CD4-positive, alpha-beta T cell (primary cell): ENCODE measurements around the gene UGDH. TPM values are rescaled to one million over a fixed set of nuclear protein-coding genes. Genes with fewer than 3 reads are reported as not detected.

Source experiments
- ATAC-seq: fragments of 200-7000 bp; cut with Tn5 transposase; one replicate; pipeline ENCODE4 v1.10.0; 2022; ENCODE audit warnings: mild to moderate bottlenecking; ENCODE audit not compliant: poor library complexity
- CTCF ChIA-PET: fragments of 350-600 bp; sonication (Branson Sonifier 250); formaldehyde crosslinking; loops from one replicate; lab custom pipeline; 2021; ENCODE audit warnings: antibody characterized with exemption, inconsistent platforms; lab: Charles Lee
- POLR2A ChIA-PET: fragments of 350-600 bp; sonication (Branson Sonifier 250); formaldehyde crosslinking; loops from one replicate; lab custom pipeline; 2021; ENCODE audit warnings: antibody characterized with exemption, inconsistent platforms; lab: Charles Lee
- DNase-seq, 14 experiments: peaks; one replicate each; pipeline ENCODE4 v3.0.0-alpha.2; 2013 to 2020; ENCODE audit warnings: mixed read lengths in 2 of 14
- H3K27ac ChIP-seq, 2 donors: one replicate each; pipeline versions ENCODE4 v1.5.1 to v1.7.0; 2013; ENCODE audit warnings: low read length in 2 of 2, low read depth in 1 of 2, mild to moderate bottlenecking in 1 of 2
- H3K27me3 ChIP-seq, 2 experiments: 1 replicate in 1 of 2; 2 replicates in 1 of 2; pipeline versions ENCODE4 v1.6.1 to v1.7.0; 2013; ENCODE audit warnings: low read length in 2 of 2, control low read depth in 1 of 2, mild to moderate bottlenecking in 1 of 2, moderate library complexity in 1 of 2; ENCODE audit not compliant: insufficient read depth in 2 of 2, control insufficient read depth in 1 of 2
- H3K36me3 ChIP-seq: one replicate; pipeline ENCODE4 v1.6.1; 2013; ENCODE audit warnings: low read length, control low read depth; ENCODE audit not compliant: insufficient read depth
- H3K4me1 ChIP-seq: one replicate; pipeline ENCODE4 v1.6.1; 2013; ENCODE audit warnings: low read length, control low read depth; ENCODE audit not compliant: insufficient read depth
- H3K4me3 ChIP-seq: one replicate; pipeline ENCODE4 v1.5.1; 2013; ENCODE audit warnings: mild to moderate bottlenecking, low read length, moderate library complexity
- H3K9me3 ChIP-seq, 2 experiments: 1 replicate in 1 of 2; 2 replicates in 1 of 2; pipeline versions ENCODE4 v1.6.1 to v1.7.0; 2013; ENCODE audit warnings: low read length in 2 of 2, mild to moderate bottlenecking in 2 of 2, control low read depth in 1 of 2, moderate library complexity in 1 of 2; ENCODE audit not compliant: control insufficient read depth in 1 of 2, insufficient read depth in 1 of 2
- H3K27ac Mint-ChIP-seq: one replicate; pipeline ENCODE4 v1.8.0; 2020; ENCODE audit warnings: mixed read lengths
- H3K27me3 Mint-ChIP-seq: one replicate; pipeline ENCODE4 v1.8.0; 2021; ENCODE audit warnings: mixed read lengths
- H3K36me3 Mint-ChIP-seq: one replicate; pipeline ENCODE4 v1.8.0; 2021; ENCODE audit warnings: low read depth, mixed read lengths
- H3K4me1 Mint-ChIP-seq: one replicate; pipeline ENCODE4 v1.8.0; 2021; ENCODE audit warnings: low read depth, mixed read lengths
- H3K4me3 Mint-ChIP-seq: one replicate; pipeline ENCODE4 v1.8.0; 2020; ENCODE audit warnings: mild to moderate bottlenecking, mixed read lengths
- H3K9me3 Mint-ChIP-seq: one replicate; pipeline ENCODE4 v1.8.0; 2020; ENCODE audit warnings: mixed read lengths
- intact Hi-C, 2 experiments: fragments of 100-400 bp; cut with DNase I in 1 of 2; cut with micrococcal nuclease in 1 of 2; formaldehyde crosslinking; loops; one replicate each; pipeline versions ENCODE4 v1.15.1 to v1.9.0; 2023 to 2025; cut with DNase I, micrococcal nuclease
- polyA plus RNA-seq, 2 donors: library from polyadenylated mRNA; unstranded; fragments of 120-200 nt; gene quantifications; one replicate each; pipeline ENCODE4 v1.2.1, GENCODE V29; 2013
- total RNA-seq, 174 experiments: library from RNA in 2 of 174; stranded (reverse) in 2 of 174; gene quantifications; one replicate each; pipeline ENCODE4 v1.2.3 and lab custom pipeline; 2021 to 2026
- TF ChIP-seq, protein P1 (sequence below): fragments of 200-600 bp; IDR thresholded peaks from one replicate; pipeline ENCODE4 v1.8.0; 2022; ENCODE audit warnings: antibody characterized with exemption, mild to moderate bottlenecking

The UGDH gene
- total RNA-seq (1 to 10 TPM; 3.5 to 3.7 TPM), total RNA-seq (lab: John Stamatoyannopoulos, UW) (5.1 to 47.1 (median 19.4) reads per million in 172 experiments)
- polyA plus RNA-seq (2013, experiment 1 of 2) = 9.1 TPM
- 10.6 TPM for polyA plus RNA-seq (2013, experiment 2 of 2)

DNA sequence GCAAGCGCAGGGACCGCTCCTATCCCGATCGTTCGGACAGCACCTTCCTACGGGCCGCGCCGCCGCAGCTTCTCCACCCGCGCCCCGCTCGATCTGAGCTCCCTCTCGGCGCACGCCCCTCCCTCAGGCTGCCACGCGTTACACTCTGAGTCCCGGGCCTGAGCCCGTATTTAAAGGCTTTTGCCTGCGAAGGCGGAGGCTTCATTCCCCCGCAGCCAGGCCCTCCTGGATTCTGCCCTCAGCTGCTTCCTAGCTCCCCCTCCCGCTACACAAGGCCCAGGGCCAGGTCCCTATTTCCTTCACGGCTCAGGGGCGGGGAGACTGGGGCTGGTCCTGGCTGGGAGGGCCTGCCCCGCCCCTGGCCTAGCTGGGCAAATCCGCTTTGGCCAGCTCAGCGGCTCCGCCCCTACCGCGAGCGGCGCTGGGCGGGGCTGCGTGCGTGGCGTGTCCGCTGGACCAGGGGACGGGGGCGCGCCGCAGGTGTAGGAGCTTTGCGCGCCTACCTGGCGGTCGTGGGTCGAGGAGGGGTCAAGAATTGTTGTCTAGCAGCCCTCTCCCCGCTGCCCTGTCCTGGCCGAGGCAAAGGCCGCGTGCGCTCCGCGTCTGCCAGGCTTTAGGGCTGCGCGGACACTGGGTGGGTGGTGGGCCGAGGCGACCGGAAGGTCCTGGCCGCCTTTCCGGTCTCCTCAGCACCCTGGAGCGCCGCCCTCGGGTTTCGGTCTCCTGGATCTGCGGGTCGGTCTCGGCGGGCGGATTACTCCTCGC, at the start of gene UGDH:
TSS of gene UGDH (minus strand) at position 144 of the 765 bp plus-strand sequence. CDS start 5,927 bp downstream, outside the sequence.
- H3K4me3 ChIP-seq = peak within 1 kb of the TSS; percentile 98
- TF ChIP-seq, protein P1, sequence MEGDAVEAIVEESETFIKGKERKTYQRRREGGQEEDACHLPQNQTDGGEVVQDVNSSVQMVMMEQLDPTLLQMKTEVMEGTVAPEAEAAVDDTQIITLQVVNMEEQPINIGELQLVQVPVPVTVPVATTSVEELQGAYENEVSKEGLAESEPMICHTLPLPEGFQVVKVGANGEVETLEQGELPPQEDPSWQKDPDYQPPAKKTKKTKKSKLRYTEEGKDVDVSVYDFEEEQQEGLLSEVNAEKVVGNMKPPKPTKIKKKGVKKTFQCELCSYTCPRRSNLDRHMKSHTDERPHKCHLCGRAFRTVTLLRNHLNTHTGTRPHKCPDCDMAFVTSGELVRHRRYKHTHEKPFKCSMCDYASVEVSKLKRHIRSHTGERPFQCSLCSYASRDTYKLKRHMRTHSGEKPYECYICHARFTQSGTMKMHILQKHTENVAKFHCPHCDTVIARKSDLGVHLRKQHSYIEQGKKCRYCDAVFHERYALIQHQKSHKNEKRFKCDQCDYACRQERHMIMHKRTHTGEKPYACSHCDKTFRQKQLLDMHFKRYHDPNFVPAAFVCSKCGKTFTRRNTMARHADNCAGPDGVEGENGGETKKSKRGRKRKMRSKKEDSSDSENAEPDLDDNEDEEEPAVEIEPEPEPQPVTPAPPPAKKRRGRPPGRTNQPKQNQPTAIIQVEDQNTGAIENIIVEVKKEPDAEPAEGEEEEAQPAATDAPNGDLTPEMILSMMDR = no peak
- DNase-seq = peak; percentile 73 to 96 (median 89)
- Mint-ChIP-seq H3K36me3 (peaks cover 26% of the 10 kb centered on the region), H3K4me3 (peak within 1 kb of the TSS; percentile 98), H3K9me3 (peaks cover 3% of the 10 kb centered on the region), H3K27me3 (no peaks in the 10 kb centered on the region), H3K4me1 (peaks cover 22% of the 10 kb centered on the region), H3K27ac (peak within 1 kb of the TSS; percentile 88)
- H3K36me3 ChIP-seq = no peaks in the 10 kb centered on the region
- POLR2A ChIA-PET = interaction anchor here (0.5 to 3.0 kb wide), 14 partner anchors 8 to 1010 kb away, joined by 3 to 42 read pairs (median 4); partner anchors contain the start of genes LIAS, PDS5A, RPL9 and SMIM14
- CTCF ChIA-PET = interaction anchor here (0.6 to 0.9 kb wide), 3 partner anchors 17 to 169 kb away, joined by 3 to 4 read pairs (median 4); partner anchors contain the start of gene SMIM14
- peaks cover 22% of the 10 kb centered on the region for H3K4me1 ChIP-seq
- peak within 1 kb of the TSS; percentile 52 to 65 for H3K27ac ChIP-seq
- no peaks in the 10 kb centered on the region for H3K27me3 ChIP-seq
- H3K9me3 ChIP-seq = peaks cover 11 to 13% of the 10 kb centered on the region in 2 experiments
- peak; percentile 98 for ATAC-seq
- intact Hi-C loops = loop anchor here (1.0 to 10.0 kb wide), 9 partner anchors 69 to 1700 kb away; partner anchors contain the start of genes SMIM14 (in 2 of the 2), LIAS (in 1 of the 2), PDS5A (in 1 of the 2) and PGM2 (in 1 of the 2)

DNA sequence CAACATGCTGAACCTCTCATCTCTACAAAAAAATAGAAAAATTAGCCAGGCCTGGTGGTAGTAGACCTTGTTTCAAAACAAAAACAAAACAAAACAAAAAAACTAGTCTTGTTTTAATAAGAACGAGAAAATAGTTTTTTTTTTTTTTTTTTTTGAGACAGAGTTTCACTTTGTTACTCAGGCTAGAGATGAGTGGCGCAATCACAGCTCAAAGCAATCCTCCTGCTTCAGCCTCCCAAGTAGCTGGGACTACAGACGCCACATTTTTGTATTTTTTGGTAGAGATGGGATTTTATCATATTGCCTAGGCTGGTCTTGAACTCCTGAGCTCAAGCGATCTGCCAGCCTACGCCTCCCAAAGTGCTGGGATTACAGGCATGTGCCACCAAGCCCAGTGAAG, 47.7 kb upstream of the UGDH start:
- POLR2A ChIA-PET = no interaction called here
- H3K9me3 Mint-ChIP-seq = no peaks in the 10 kb centered on the region
- DNase-seq (no peak), ATAC-seq (no peak)
- intact Hi-C loops = no loop called here
- TF ChIP-seq, protein P1 = no peak
- H3K36me3 ChIP-seq = no peaks in the 10 kb centered on the region
- H3K27ac Mint-ChIP-seq = no peak overlapping the region
- H3K4me3 ChIP-seq = no peak overlapping the region
- no peaks in the 10 kb centered on the region for H3K27me3 ChIP-seq
- H3K36me3 Mint-ChIP-seq = peaks cover 5% of the 10 kb centered on the region
- CTCF ChIA-PET = no interaction called here
- no peaks in the 10 kb centered on the region for H3K4me1 ChIP-seq
- H3K27me3 Mint-ChIP-seq = no peaks in the 10 kb centered on the region
- H3K9me3 ChIP-seq = no peaks in the 10 kb centered on the region
- H3K4me1 Mint-ChIP-seq = no peaks in the 10 kb centered on the region
- H3K4me3 Mint-ChIP-seq = no peak overlapping the region
- no peak overlapping the region for H3K27ac ChIP-seq

DNA sequence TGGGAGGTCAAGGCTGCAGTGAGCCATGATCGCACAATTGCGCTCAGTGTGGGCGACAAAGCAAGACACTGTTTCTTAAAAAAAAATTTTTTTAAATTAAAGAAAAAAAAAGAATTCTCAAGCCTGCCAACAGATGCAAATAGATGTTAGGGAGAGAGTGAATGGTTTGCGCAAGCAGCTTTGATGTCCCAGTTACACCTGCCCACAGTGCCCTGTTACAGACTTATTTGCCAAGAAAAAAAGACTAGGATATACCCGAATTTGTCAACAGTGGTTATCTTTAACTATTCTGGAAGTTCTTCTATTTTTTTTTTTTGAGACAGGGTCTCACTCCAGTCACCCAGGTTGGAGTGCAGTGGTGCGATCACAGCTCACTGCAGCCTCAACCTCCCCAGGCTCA, 44.3 kb upstream of the UGDH start:
- Histone ChIP-seq H3K27me3 (no peaks in the 10 kb centered on the region), H3K27ac (no peak overlapping the region), H3K4me3 (no peak overlapping the region), H3K4me1 (no peaks in the 10 kb centered on the region), H3K36me3 (no peaks in the 10 kb centered on the region), H3K9me3 (no peaks in the 10 kb centered on the region)
- H3K4me3 Mint-ChIP-seq = no peak overlapping the region
- CTCF ChIA-PET = no interaction called here
- H3K27ac Mint-ChIP-seq = no peak overlapping the region
- no peaks in the 10 kb centered on the region for H3K9me3 Mint-ChIP-seq
- TF ChIP-seq, protein P1 = no peak
- intact Hi-C loops = no loop called here
- DNase-seq = no peak
- H3K27me3 Mint-ChIP-seq = no peaks in the 10 kb centered on the region
- POLR2A ChIA-PET = no interaction called here
- peaks cover 5% of the 10 kb centered on the region for H3K36me3 Mint-ChIP-seq
- ATAC-seq = no peak
- H3K4me1 Mint-ChIP-seq = peaks cover 4% of the 10 kb centered on the region
